ENCODE results near the gene TTC19.
"Not testable (repeated sequence)": the region's sequence is repeated elsewhere in the genome, so short reads cannot be mapped to it uniquely, and the experiment has no call there.

The TTC19 gene

GRCh38 chr17:15973834-15974233, 25.8 kb upstream of the TTC19 start:
- DNase-seq = no peak

GRCh38 chr17:15977894-15978293, 21.7 kb upstream of the TTC19 start:
- no peak for DNase-seq

- no peak for DNase-seq
Observed at GRCh38 chr17:15978606-15979005, 21.0 kb upstream of the TTC19 start.

- not testable (repeated sequence) for DNase-seq
Observed at GRCh38 chr17:15979013-15979412, 20.6 kb upstream of the TTC19 start.

GRCh38 chr17:15981208-15981607, 18.4 kb upstream of the TTC19 start:
- no peak for DNase-seq

GRCh38 chr17:15981646-15982580, 17.7 kb upstream of the TTC19 start:
- DNase-seq = no peak

GRCh38 chr17:15996322-15996721, 3.3 kb upstream of the TTC19 start:
- DNase-seq = no peak

GRCh38 chr17:15998031-15998562, 1.5 kb upstream of the TTC19 start:
- DNase-seq = no peak

- DNase-seq = no peak
Observed at GRCh38 chr17:15999974-16000827, 577 bp downstream of the TTC19 start.

GRCh38 chr17:16001226-16001897, 1.7 kb downstream of the TTC19 start:
- no peak for DNase-seq

GRCh38 chr17:16002708-16003260, 3.2 kb downstream of the TTC19 start:
- DNase-seq = no peak

- DNase-seq = no peak
Observed at GRCh38 chr17:16003841-16004240, 4.2 kb downstream of the TTC19 start.

GRCh38 chr17:16005636-16006035, 6.0 kb downstream of the TTC19 start:
- no peak for DNase-seq

- no peak for DNase-seq
Observed at GRCh38 chr17:16007439-16007838, 7.8 kb downstream of the TTC19 start.

- no peak for DNase-seq
Observed at GRCh38 chr17:16013943-16014407, 14.4 kb downstream of the TTC19 start.

- DNase-seq = no peak
Observed at GRCh38 chr17:16019347-16019746, 19.7 kb downstream of the TTC19 start.

- DNase-seq = no peak
Observed at GRCh38 chr17:16023881-16024280, 24.3 kb downstream of the TTC19 start.

- DNase-seq = no peak
Observed at GRCh38 chr17:16025202-16025601, 25.6 kb downstream of the TTC19 start.

GRCh38 chr17:16026895-16027294, 27.3 kb downstream of the TTC19 start:
- no peak for DNase-seq

- no peak for DNase-seq
Observed at GRCh38 chr17:16027708-16028584, 28.3 kb downstream of the TTC19 start.

GRCh38 chr17:16033729-16034349, 34.2 kb downstream of the TTC19 start:
- DNase-seq = no peak

Data from midbrain (tissue), 1 donor.